IPS-20b (cell line): ENCODE measurements around the gene ALAS2.
A peak's percentile ranks its signal among the peaks of the same experiment; 100 is the strongest.
"Not testable (repeated sequence)": the region's sequence is repeated elsewhere in the genome, so short reads cannot be mapped to it uniquely, and the experiment has no call there.

Experiments
- H3K27ac ChIP-seq: one replicate; pipeline ENCODE4 v1.5.1; 2013; ENCODE audit warnings: low read length
- H3K27me3 ChIP-seq: 2 replicates; pipeline ENCODE4 v1.6.1; 2013; ENCODE audit warnings: mild to moderate bottlenecking, low read length, inconsistent platforms; ENCODE audit not compliant: insufficient read depth
- H3K36me3 ChIP-seq: 2 replicates; pipeline ENCODE4 v1.6.1; 2013; ENCODE audit warnings: low read depth, mild to moderate bottlenecking, inconsistent platforms, low read length, moderate library complexity; ENCODE audit not compliant: insufficient read depth
- H3K4me1 ChIP-seq: 2 replicates; pipeline ENCODE4 v1.6.1; 2013; ENCODE audit warnings: mild to moderate bottlenecking, control low read depth, inconsistent platforms, low read length, moderate library complexity; ENCODE audit not compliant: insufficient read depth
- H3K4me3 ChIP-seq: 2 replicates; pipeline ENCODE4 v1.5.1; 2013; ENCODE audit warnings: mild to moderate bottlenecking, low read length, inconsistent platforms
- H3K9ac ChIP-seq: 2 replicates; pipeline ENCODE4 v1.6.1; 2013; ENCODE audit warnings: low read depth, mild to moderate bottlenecking, inconsistent platforms, low read length, moderate library complexity
- H3K9me3 ChIP-seq: 2 replicates; pipeline ENCODE4 v1.6.1; 2013; ENCODE audit warnings: mild to moderate bottlenecking, low read depth, low read length, inconsistent platforms; ENCODE audit not compliant: insufficient read depth

The ALAS2 gene

DNA sequence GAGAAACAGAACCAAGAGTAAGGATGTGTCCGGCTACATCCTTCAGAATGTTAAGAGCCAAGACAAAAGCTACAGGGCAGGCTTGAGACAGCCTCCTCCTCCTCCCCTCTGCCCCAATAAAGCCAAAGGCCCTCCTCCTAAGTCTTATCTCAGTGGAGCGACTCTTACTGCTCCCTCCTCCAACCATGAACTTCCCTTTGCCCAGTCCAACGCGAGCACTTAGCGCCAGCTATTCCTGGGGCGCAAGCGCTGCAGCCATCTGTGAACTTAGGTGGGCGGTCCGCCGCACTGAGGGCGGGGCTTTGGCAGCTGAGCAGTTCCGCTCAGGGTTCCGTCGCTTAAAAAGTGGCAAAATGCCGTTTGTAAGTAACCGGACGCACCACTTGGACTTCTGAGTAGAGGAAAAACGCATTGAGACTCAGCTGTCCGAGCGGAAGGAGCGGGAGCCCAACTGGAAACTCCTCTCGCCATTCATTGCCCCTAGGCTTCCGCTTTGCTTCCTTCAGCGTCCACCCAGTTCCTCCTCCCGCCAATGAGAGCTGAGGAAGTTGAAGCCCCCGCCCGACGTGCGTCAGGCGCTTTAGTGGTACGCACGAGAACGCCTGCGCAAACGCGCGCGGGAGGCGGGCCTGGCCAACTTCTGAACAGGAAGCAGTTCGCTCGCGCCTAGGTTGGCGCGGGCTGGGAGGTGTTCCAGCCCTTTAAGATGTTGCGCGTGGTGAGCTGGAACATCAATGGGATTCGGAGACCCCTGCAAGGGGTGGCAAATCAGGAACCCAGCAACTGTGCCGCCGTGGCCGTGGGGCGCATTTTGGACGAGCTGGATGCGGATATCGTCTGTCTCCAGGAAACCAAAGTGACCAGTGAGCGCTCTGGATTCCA lies 30.8 kb downstream of the ALAS2 start, which contains the start of gene APEX2:
Gene APEX2, plus strand, starts transcription at position 647 of the 882 bp plus-strand sequence. Its CDS starts 60 bp downstream, at position 707.
- H3K9ac ChIP-seq = peak within 1 kb of the TSS; percentile 92
- H3K27ac ChIP-seq = peak within 1 kb of the TSS; percentile 65
- no peaks in the 10 kb centered on the region for H3K9me3 ChIP-seq
- H3K27me3 ChIP-seq = no peaks in the 10 kb centered on the region
- H3K4me1 ChIP-seq = no peaks in the 10 kb centered on the region
- H3K4me3 ChIP-seq = peak within 1 kb of the TSS; percentile 91
- peaks cover 33% of the 10 kb centered on the region for H3K36me3 ChIP-seq

DNA sequence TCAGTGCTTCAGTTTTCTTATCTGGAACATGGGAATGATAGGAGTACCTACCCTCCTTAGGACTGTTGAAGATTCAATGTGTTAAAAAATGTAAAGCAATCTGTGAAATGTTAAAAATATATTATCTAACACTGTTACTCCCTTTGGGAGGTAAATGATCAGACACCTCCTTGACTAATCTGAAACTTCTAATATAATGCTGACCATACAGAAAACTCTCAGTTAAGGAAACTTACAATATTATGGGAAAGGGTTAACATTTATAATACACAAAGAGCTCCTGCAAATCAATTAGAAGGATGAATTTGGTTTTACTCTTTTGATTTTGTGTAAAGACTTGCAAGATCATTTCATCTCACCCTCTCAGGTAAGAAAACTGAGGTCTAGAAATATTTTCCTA lies 35.2 kb downstream of the ALAS2 start:
- no peak overlapping the region for H3K9ac ChIP-seq
- no peak overlapping the region for H3K4me3 ChIP-seq
- no peaks in the 10 kb centered on the region for H3K36me3 ChIP-seq
- no peaks in the 10 kb centered on the region for H3K9me3 ChIP-seq
- H3K4me1 ChIP-seq = no peaks in the 10 kb centered on the region
- H3K27ac ChIP-seq = no peak overlapping the region
- no peaks in the 10 kb centered on the region for H3K27me3 ChIP-seq

DNA sequence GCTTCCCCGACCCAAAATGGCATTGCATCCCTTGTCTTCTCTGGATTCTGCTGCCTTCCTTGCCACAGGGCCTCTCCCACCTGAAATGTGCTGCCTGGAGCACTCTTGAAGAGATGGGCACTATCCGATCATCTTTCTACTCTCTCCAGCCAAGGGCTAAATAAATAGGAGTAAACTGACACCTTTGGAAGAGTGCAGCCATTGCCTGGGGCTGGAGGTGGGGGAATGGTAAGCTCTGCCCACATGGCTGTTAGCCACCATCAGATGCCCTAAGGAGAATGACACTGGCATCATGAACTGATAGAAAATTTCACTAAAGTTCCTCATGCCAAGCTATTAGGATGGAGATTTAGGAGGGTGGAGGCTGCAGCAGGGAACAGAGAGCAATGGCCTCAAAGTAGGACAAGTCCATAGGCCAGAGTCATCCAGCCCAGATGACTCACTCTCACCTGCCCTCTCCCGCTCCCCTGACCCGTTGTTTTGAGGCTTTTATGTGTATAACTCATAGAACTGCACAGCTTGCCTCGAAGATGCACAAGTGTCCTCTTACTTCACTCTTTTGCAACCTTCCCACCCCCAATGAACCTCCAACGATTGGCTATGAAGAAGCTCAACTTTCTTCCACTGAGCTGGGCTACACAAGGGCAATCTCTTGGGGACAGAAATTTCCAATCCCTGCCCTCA lies 36.0 kb downstream of the ALAS2 start:
- no peak overlapping the region for H3K9ac ChIP-seq
- H3K36me3 ChIP-seq = no peaks in the 10 kb centered on the region
- no peaks in the 10 kb centered on the region for H3K27me3 ChIP-seq
- H3K4me1 ChIP-seq = no peaks in the 10 kb centered on the region
- no peak overlapping the region for H3K4me3 ChIP-seq
- H3K9me3 ChIP-seq = no peaks in the 10 kb centered on the region
- H3K27ac ChIP-seq = no peak overlapping the region

GRCh38 chrX:54994099-54994498 lies 36.7 kb downstream of the ALAS2 start, which contains the start of gene PFKFB1:
PFKFB1 (minus strand) TSS chrX:54994188; CDS start chrX:54994007, 181 bp downstream.
- Histone ChIP-seq H3K4me3 (no peak within 1 kb of the TSS), H3K9ac (no peak within 1 kb of the TSS), H3K9me3 (no peaks in the 10 kb centered on the region), H3K27me3 (no peaks in the 10 kb centered on the region), H3K4me1 (no peaks in the 10 kb centered on the region), H3K27ac (no peak within 1 kb of the TSS), H3K36me3 (no peaks in the 10 kb centered on the region)

GRCh38 chrX:54992911-54993622 lies 37.7 kb downstream of the ALAS2 start:
- Histone ChIP-seq H3K27ac (no peak overlapping the region), H3K4me3 (no peak overlapping the region), H3K27me3 (no peaks in the 10 kb centered on the region), H3K4me1 (no peaks in the 10 kb centered on the region), H3K36me3 (no peaks in the 10 kb centered on the region), H3K9me3 (no peaks in the 10 kb centered on the region), H3K9ac (no peak overlapping the region)

DNA sequence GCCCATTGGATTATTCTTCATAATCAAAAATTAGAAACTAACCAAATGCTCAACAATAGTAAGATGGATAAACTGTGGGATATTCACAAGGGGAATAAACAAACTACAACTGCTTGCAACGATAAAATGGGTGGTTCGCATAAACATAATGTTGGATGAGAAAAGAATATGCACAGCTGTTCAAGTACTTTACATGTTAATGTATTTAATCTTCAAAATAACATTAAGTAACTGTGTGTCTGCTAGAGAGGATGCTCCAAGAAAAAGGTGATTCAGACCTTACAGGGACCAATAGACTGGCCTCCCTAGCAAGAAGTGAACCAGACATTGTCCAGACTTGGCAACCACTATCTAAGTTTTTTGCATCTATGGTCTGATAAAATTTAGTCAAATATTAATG lies 39.1 kb downstream of the ALAS2 start:
- Histone ChIP-seq H3K9me3 (no peaks in the 10 kb centered on the region), H3K27me3 (no peaks in the 10 kb centered on the region), H3K27ac (no peak overlapping the region), H3K4me1 (no peaks in the 10 kb centered on the region), H3K36me3 (no peaks in the 10 kb centered on the region), H3K9ac (no peak overlapping the region), H3K4me3 (no peak overlapping the region)

- not testable (repeated sequence) for H3K9me3 ChIP-seq, H3K27ac ChIP-seq, H3K27me3 ChIP-seq
Observed at GRCh38 chrX:54983306-54983705, 47.5 kb downstream of the ALAS2 start.

GRCh38 chrX:54980334-54980733 lies 50.4 kb downstream of the ALAS2 start:
- H3K36me3 ChIP-seq = no peaks in the 10 kb centered on the region

More at GRCh38 chrX:54983306-54983705, 47.5 kb downstream of the ALAS2 start:
- not testable (repeated sequence) for H3K4me1 ChIP-seq, H3K36me3 ChIP-seq, H3K9ac ChIP-seq, H3K4me3 ChIP-seq

GRCh38 chrX:54979432-54979831 lies 51.3 kb downstream of the ALAS2 start:
- Histone ChIP-seq H3K27ac (no peak overlapping the region), H3K4me3 (no peak overlapping the region), H3K9me3 (no peaks in the 10 kb centered on the region), H3K9ac (no peak overlapping the region), H3K4me1 (no peaks in the 10 kb centered on the region), H3K27me3 (no peaks in the 10 kb centered on the region), H3K36me3 (no peaks in the 10 kb centered on the region)

More at GRCh38 chrX:54980334-54980733, 50.4 kb downstream of the ALAS2 start:
- no peak overlapping the region for H3K9ac ChIP-seq
- no peaks in the 10 kb centered on the region for H3K4me1 ChIP-seq
- no peaks in the 10 kb centered on the region for H3K9me3 ChIP-seq
- H3K27me3 ChIP-seq = no peaks in the 10 kb centered on the region
- H3K4me3 ChIP-seq = no peak overlapping the region
- no peak overlapping the region for H3K27ac ChIP-seq

DNA sequence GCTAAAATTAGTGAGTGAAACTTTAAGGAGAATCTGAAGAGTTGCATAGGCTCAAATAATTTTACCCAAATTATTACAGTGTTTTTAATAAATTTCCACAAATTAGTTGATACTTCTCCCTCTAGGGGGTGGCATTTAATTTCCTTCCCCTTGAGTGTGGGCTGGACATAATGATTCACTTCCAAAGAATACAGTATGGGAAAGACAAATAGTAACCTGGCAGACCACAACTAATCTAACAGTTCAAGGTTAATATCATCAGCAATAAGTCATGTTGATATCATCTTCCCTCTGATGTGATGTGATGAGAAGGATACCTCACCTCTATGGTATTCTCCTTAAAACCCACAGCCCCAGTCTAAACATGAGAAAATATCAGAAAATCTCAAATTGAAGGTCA lies 52.3 kb downstream of the ALAS2 start:
- Histone ChIP-seq H3K27me3 (no peaks in the 10 kb centered on the region), H3K4me3 (no peak overlapping the region), H3K27ac (no peak overlapping the region), H3K9ac (no peak overlapping the region), H3K36me3 (no peaks in the 10 kb centered on the region), H3K4me1 (no peaks in the 10 kb centered on the region), H3K9me3 (no peaks in the 10 kb centered on the region)

DNA sequence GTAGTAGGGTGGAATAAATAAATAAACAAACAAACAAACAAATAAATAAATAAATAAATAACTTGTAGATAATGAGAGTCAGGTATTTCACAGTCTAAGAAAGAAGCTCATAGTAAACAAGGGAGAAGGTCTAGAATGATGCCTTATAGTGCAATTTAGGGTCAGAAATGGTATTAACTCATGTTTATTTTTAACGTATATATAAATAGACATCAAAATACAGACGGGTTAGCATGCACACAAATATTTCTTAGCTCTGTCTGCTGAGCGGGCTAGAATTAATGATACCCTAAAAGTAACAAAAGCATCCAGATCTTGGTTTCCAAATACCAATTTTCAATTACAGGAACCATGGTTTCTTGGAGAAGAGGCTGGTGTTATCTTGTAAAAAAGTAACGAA lies 53.4 kb downstream of the ALAS2 start:
- no peaks in the 10 kb centered on the region for H3K9me3 ChIP-seq
- H3K4me3 ChIP-seq = no peak overlapping the region
- no peaks in the 10 kb centered on the region for H3K36me3 ChIP-seq
- no peak overlapping the region for H3K27ac ChIP-seq
- no peaks in the 10 kb centered on the region for H3K4me1 ChIP-seq
- no peak overlapping the region for H3K9ac ChIP-seq
- no peaks in the 10 kb centered on the region for H3K27me3 ChIP-seq
